Inferior parietal cortex (tissue), 1 donor: Measurements from ENCODE around the gene NANS.
"Not testable (repeated sequence)": the region's sequence is repeated elsewhere in the genome, so short reads cannot be mapped to it uniquely, and the experiment has no call there.

ENCODE experiments used
- DNase-seq: peaks from one replicate; pipeline ENCODE4 v3.0.0-alpha.2; 2016; ENCODE audit errors: extremely low spot score

NANS gene

GRCh38 chr9:98101416-98101815, 44.9 kb downstream of the NANS start:
- DNase-seq = no peak

DNA sequence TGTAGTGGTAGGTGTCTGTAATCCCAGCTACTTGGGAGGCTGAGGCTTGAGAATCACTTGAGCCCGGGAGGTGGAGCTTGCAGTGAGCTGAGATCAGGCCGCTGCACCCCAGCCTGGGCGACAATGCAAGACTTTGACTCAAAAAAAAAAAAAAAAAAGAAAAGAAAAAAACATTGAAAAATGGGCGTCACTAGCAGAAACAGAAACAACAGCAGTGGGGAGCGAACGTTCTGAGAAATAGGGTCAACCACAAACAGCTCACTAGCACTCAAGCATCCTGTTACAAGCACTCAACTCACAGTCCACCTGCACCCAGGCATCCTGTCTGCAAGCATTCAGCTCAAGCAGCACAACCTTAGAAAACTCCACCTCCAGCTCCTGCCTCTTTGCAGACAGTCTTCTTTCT, 45.3 kb downstream of the NANS start:
- DNase-seq = no peak

GRCh38 chr9:98104445-98104881, 47.9 kb downstream of the NANS start:
- no peak for DNase-seq

- no peak for DNase-seq
These were observed 48.5 kb downstream of the NANS start for GRCh38 chr9:98105006-98105405.

- DNase-seq = no peak
These were observed 51.4 kb downstream of the NANS start for GRCh38 chr9:98107926-98108325.

DNA sequence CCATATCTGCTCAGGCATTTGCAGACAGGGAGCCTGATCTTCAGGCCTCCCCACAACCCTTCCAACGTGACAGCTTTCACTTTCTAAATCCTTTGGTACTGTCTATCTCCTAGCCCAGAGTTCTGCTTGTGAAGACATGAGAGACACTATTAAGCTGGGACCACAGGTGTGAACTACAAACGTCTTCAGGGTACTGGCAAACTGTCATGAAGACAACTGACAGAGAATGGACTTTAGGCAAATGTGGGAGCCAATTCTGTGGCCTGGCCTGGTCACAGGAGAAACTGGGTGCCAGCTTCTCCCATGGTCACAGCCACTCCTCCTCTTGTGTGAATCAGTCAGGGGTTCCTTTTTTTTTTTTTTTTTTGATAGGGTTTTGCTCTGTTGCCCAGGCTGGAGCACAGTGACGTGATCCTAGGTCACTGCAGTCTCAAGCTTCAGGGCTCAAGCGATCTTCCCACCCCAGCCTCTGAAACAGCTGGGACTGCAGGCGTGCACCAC, 52.0 kb downstream of the NANS start:
- no peak for DNase-seq

DNA sequence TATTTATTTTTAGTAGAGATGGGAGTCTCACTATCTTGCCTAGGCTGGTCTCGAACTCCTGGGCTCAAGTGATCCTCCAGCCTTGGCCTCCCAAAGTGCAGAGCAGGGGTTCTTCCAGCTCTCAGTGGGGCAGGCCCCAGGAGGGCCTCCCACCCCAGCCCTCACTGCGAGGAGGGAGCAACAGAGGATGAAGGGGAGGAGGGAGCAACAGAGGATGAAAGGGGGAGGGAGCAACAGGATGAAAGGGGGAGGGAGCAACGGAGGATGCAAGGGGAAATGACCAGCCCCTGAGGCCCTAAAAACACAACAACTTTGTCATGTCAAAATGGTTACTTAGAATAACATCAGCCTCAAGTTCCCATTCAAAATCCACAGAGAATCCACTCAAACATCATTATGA, 52.5 kb downstream of the NANS start:
- DNase-seq = no peak

GRCh38 chr9:98117097-98117496, 60.6 kb downstream of the NANS start:
- DNase-seq = not testable (repeated sequence)

GRCh38 chr9:98117984-98118639, 61.6 kb downstream of the NANS start:
- DNase-seq = no peak

DNA sequence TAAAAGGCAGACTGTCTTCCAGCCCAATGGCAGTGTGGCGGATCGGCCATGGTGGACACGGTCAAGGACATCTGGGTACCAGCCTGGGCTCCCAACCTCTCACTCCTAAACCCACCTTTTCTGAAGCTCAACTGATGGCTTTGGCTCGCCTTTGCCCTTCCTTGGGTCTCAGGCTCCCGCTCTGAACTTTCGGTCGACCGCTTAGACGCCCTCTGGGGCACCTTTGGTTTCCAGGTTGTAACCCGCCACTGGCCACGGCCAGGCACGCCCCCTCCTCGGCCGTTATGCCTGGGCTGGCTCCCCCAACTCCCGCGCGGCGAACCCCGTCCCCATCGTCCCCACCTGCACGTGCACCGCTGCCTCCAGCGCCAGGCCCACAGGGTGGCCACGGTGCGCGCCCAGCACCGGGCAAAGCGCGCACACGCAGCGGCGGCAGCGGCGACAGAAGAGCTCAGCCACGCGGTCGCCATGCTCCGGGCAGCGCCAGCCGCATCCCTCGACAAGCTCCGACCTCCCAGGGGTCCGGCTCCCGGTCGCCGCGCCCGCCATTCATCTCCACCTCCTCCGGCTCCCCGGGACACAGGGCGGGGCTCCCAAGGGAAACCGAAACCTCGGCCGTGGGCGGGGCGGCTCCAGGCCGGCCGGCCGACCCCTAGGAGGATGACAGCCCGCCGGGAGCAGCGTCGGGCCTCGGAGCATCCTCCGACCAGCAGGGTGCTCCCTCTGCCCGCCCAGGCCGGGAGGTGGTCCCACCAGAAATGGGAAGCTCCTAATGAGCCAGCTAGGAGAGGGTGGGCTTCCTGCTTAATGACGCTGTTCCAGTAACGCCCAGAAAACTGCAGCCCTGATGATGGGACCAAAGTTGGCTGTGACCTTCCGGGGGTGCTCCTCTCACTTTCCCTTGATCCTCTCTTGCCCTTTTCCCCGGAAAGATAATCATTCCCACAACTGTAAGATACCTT, 62.4 kb downstream of the NANS start, which contains the start of gene TRIM14:
TSS of gene TRIM14 (minus strand) at position 583 of the 962 bp plus-strand sequence. CDS start at position 549, 34 bp downstream.
- no peak for DNase-seq

- DNase-seq = no peak
These were observed 63.9 kb downstream of the NANS start for GRCh38 chr9:98120476-98120875.

DNA sequence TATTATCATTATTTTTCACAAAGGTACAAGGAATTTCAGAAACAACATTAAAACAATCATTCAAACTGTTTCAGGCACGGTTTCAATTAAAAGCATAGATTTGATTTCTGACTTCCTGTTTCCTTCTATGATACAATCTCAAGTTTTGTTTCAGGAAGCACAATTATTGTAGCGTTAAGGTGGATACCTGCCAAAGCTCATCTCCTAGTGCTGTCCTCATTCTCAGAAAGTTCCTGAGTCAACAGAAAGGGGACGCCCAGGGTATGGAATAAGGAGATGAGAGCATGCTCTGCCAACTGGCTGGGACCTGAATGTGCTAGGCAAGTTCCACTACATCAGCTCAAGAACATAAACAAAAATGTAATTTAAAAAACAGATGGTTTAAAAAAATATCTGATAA, 64.5 kb downstream of the NANS start:
- DNase-seq = no peak

DNA sequence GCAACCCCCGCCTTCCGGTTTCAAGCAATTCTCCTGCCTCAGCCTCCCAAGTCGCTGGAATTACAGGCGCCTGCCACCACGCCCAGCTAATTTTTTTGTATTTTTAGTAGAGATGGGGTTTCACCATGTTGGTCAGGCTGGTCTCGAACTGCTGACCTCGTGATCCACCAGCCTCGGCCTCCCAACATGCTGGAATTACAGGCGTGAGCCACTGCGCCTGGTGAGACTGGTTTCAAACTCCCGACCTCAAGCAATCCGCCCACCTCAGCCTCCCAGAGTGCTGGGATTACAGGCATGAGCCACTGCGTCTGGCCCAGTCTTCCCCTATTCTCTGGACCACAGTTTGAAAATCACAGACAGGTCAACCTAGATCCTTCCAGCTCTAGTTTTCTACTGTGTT, 67.6 kb downstream of the NANS start:
- DNase-seq = not testable (repeated sequence)

GRCh38 chr9:98124637-98125426, 68.3 kb downstream of the NANS start:
- no peak for DNase-seq

DNA sequence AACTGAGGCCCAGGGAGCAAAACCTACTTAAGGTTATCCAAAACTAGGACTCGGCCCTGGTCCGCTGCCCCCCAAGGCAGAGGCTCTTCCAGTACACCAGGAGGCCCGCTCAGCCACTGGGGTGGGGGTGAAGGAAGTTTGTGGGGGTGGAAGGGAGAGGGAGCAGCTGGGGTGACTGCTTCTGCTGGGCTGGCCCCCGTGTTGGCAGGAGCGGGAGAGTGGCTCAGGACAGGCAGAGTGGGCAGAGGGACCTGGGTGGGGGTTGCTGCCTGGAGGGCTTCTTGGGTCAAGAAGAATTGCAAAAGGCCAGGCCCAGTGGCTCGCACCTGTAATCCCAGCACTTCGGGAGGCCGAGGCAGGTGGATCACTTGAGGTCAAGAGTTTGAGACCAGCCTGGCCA, 70.7 kb downstream of the NANS start:
- no peak for DNase-seq

DNA sequence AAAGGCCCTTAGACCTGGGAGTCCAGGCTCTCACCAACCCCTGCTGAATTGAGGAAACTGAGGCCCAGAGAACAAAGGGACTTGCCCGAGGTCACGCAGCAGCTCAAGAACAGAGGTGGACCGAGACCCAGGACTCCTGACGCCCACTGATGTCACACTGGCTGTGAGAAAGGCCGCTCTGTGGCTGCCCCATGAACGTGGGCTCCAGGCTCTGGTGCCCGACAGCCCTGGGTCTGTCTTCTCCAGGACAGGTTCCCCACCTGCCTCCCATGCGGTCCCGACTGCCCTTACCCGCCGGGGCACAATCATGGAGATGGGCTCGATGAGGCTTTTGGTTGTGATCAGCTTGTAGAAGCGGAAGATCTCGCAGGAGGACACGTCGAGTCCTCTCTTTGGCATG, 71.8 kb downstream of the NANS start:
- DNase-seq = no peak

GRCh38 chr9:98129451-98129881, 72.9 kb downstream of the NANS start:
- DNase-seq = no peak

- not testable (repeated sequence) for DNase-seq
These were observed 73.5 kb downstream of the NANS start for GRCh38 chr9:98130060-98130459.

DNA sequence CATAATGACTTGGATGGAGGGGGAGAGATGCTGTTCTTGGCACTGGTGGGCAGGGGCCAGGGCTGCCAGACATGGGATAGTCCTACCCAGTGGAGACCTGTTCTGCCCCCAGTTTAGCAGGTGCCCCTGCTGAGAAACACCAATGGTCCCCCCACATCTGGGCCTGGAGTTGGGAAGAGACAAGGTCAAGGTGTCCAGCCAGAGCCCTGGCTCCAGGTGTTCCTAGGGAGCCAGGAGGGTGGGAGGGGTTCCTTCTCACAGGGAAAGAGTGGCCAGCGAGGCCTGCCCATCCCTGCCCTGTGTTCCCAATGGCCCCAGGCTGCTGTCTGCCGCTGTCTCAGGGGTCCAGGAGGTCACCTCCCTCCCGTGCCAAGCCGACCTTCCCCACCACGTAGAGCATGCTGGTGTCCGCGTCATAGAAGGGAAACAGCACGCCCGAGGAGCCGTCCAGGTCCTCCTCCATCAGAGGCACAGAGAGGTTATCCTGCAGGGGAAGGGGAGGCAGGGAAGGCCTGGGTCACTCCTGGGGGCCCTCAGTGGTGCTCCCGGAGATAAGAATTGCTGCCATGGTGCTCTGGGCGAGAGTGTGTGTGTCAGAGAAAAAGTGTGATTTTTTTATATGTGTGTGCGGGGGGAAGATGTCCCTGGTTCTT, 74.2 kb downstream of the NANS start:
- no peak for DNase-seq

- no peak for DNase-seq
These were observed 75.6 kb downstream of the NANS start for GRCh38 chr9:98132158-98132557.
